ENCODE results near the gene SLC16A5. TPM values are rescaled to one million over a fixed set of nuclear protein-coding genes. Genes with fewer than 3 reads are reported as not detected.

SLC16A5 gene
- total and polyA plus RNA-seq, 10 of the 15 experiments (the other 5 are each of a cell fraction or from before 2014, with no cell fraction given): 0.03 to 3.1 (median 0.96) TPM

GRCh38 chr17:75096082-75096625 is 8.4 kb downstream of the SLC16A5 start:
- no peak overlapping the region for H3K27ac ChIP-seq (ENCODE audit: control insufficient read depth, insufficient read depth)
- no peaks in the 10 kb centered on the region for H3K79me2 ChIP-seq (ENCODE audit: control insufficient read depth, insufficient read depth, low read length)
- no peak overlapping the region for H2AFZ ChIP-seq (ENCODE audit: control insufficient read depth, low read depth, low read length)
- CTCF ChIA-PET: interaction anchor here (1.2 to 1.6 kb wide), 3 partner anchors 8 to 18 kb away, joined by 4 to 5 read pairs (median 4); no protein-coding TSS in a partner anchor
- no peak overlapping the region for H3K4me3 ChIP-seq
- no peaks in the 10 kb centered on the region for H3K36me3 ChIP-seq (ENCODE audit: control insufficient read depth in 2 of 2, insufficient read depth in 2 of 2, low read length in 1 of 2)
- ATAC-seq (peak; percentile 75), DNase-seq (ENCODE audit: low read depth, low spot score) (no peak), FAIRE-seq (no peak)
- no peaks in the 10 kb centered on the region for H3K9me3 ChIP-seq (replicated peaks; ENCODE audit: control insufficient read depth, insufficient read depth, low read length)
- POLR2A ChIA-PET: interaction anchor here (0.5 to 0.7 kb wide), 3 partner anchors 14 to 154 kb away, joined by 3 read pairs; partner anchors contain the start of gene ARMC7
- intact Hi-C loops (cut with micrococcal nuclease; ENCODE audit: unreplicated experiment) (no loop called here), in situ Hi-C loops (cut with MboI) (no loop called here)
- no peak overlapping the region for H3K4me2 ChIP-seq (ENCODE audit: control insufficient read depth, insufficient read depth)
- no peaks in the 10 kb centered on the region; the same call in 1 of the 2 replicates for H3K4me1 ChIP-seq (ENCODE audit: control insufficient read depth, insufficient read depth, low read length)
- H4K20me1 ChIP-seq (ENCODE audit: control insufficient read depth, insufficient read depth): no peaks in the 10 kb centered on the region
- no peaks in the 10 kb centered on the region for H3K27me3 ChIP-seq (replicated peaks in 1 of 2; ENCODE audit: control insufficient read depth in 2 of 2, insufficient read depth in 2 of 2, low read length in 1 of 2)
- peak; percentile 39; the same call in 1 of the 2 replicates for TF ChIP-seq CHD2 (IDR thresholded peaks at IDR 0.05; ENCODE audit: borderline replicate concordance, low read depth, low read length)
- TF ChIP-seq ATF2 (IDR thresholded peaks at IDR 0.05; ENCODE audit: low read length): no peak
- RAD21 ChIA-PET (ENCODE audit: unreplicated experiment): interaction anchor here (1.2 kb wide), 1 partner anchor 10 kb away, joined by 3 read pairs; no protein-coding TSS in a partner anchor
- H3K9ac ChIP-seq (ENCODE audit: control insufficient read depth, insufficient read depth, low read length): no peak overlapping the region
- whole genome bisulfite sequencing (ENCODE audit: insufficient coverage, insufficient replicate concordance, low lambda C conversion rate, missing lambda C conversion rate): 59% methylated on average over 13 of the region's 14 CpGs
- SMC1A ChIA-PET (ENCODE audit: uncharacterized antibody, unreplicated experiment): interaction anchor here (1.0 to 1.8 kb wide), 2 partner anchors 16 to 18 kb away, joined by 4 read pairs; no protein-coding TSS in a partner anchor
- BruUV-seq (replicated peaks): no TSS peak

- Histone ChIP-seq H3K4me1 (ENCODE audit: control insufficient read depth, insufficient read depth, low read length) (peaks cover 4% of the 10 kb centered on the region; the same call in 1 of the 2 replicates), H2AFZ (ENCODE audit: control insufficient read depth, low read depth, low read length) (no peak overlapping the region), H3K4me3 (no peak overlapping the region), H4K20me1 (ENCODE audit: control insufficient read depth, insufficient read depth) (no peaks in the 10 kb centered on the region), H3K27ac (ENCODE audit: control insufficient read depth, insufficient read depth) (no peak overlapping the region), H3K9ac (ENCODE audit: control insufficient read depth, insufficient read depth, low read length) (no peak overlapping the region), H3K9me3 (replicated peaks; ENCODE audit: control insufficient read depth, insufficient read depth, low read length) (no peaks in the 10 kb centered on the region), H3K4me2 (ENCODE audit: control insufficient read depth, insufficient read depth) (no peak overlapping the region), H3K27me3 (replicated peaks in 1 of 2; ENCODE audit: control insufficient read depth in 2 of 2, insufficient read depth in 2 of 2, low read length in 1 of 2) (no peaks in the 10 kb centered on the region), H3K79me2 (ENCODE audit: control insufficient read depth, insufficient read depth, low read length) (no peaks in the 10 kb centered on the region), H3K36me3 (ENCODE audit: control insufficient read depth in 2 of 2, insufficient read depth in 2 of 2, low read length in 1 of 2) (no peaks in the 10 kb centered on the region)
- ChIA-PET SMC1A (ENCODE audit: uncharacterized antibody, unreplicated experiment) (no interaction called here), CTCF (no interaction called here), RAD21 (ENCODE audit: unreplicated experiment) (interaction anchor here (0.9 kb wide), 1 partner anchor 53 kb away, joined by 3 read pairs; no protein-coding TSS in a partner anchor), POLR2A (no interaction called here)
- FAIRE-seq (no peak), DNase-seq (ENCODE audit: low read depth, low spot score) (no peak), ATAC-seq (no peak)
- 71% methylated on average over 7 of the region's 7 CpGs for WGBS (ENCODE audit: insufficient coverage, insufficient replicate concordance, low lambda C conversion rate, missing lambda C conversion rate)
- no TSS peak for BruUV-seq (replicated peaks)
- in situ Hi-C loops (cut with MboI): no loop called here
- intact Hi-C loops (cut with micrococcal nuclease; ENCODE audit: unreplicated experiment): no loop called here
- TF ChIP-seq LARP7 (IDR thresholded peaks at IDR 0.05) (no peak), SUZ12 (IDR thresholded peaks at IDR 0.05; ENCODE audit: unreplicated experiment) (no peak), POU2F2 (IDR thresholded peaks at IDR 0.05; ENCODE audit: borderline replicate concordance, low read depth, low read length) (no peak), ZNF207 (IDR thresholded peaks at IDR 0.05; ENCODE audit: borderline replicate concordance) (no peak), MXI1 (IDR thresholded peaks at IDR 0.05; ENCODE audit: low read depth, low read length) (no peak), RAD21 (IDR thresholded peaks at IDR 0.05; ENCODE audit: insufficient read depth, low read depth, low read length) (no peak), GATAD2B (conservative IDR thresholded peaks at IDR 0.05; ENCODE audit: low read depth) (no peak), E2F4 (IDR thresholded peaks at IDR 0.05; ENCODE audit: low read depth, low read length) (no peak), IRF5 (IDR thresholded peaks at IDR 0.05; ENCODE audit: borderline replicate concordance) (no peak), NFYB (IDR thresholded peaks at IDR 0.05; ENCODE audit: insufficient read depth, low read depth, low read length) (no peak), NFIC (IDR thresholded peaks at IDR 0.05; ENCODE audit: low read depth, low read length) (no peak)
Measured at GRCh38 chr17:75097865-75098264, 10.1 kb downstream of the SLC16A5 start.
